GM21360 (cell line): ENCODE data around the gene CDK18.

Source experiments
- ATAC-seq: cut with Tn5 transposase; IDR thresholded peaks from one replicate; pipeline ENCODE4 v1.9.1; 2021; ENCODE audit warnings: mild to moderate bottlenecking, moderate library complexity; ENCODE audit not compliant: unreplicated experiment

Gene CDK18

GRCh38 chr1:205535866-205536758 is 31.6 kb downstream of the CDK18 start:
- no peak for ATAC-seq

DNA sequence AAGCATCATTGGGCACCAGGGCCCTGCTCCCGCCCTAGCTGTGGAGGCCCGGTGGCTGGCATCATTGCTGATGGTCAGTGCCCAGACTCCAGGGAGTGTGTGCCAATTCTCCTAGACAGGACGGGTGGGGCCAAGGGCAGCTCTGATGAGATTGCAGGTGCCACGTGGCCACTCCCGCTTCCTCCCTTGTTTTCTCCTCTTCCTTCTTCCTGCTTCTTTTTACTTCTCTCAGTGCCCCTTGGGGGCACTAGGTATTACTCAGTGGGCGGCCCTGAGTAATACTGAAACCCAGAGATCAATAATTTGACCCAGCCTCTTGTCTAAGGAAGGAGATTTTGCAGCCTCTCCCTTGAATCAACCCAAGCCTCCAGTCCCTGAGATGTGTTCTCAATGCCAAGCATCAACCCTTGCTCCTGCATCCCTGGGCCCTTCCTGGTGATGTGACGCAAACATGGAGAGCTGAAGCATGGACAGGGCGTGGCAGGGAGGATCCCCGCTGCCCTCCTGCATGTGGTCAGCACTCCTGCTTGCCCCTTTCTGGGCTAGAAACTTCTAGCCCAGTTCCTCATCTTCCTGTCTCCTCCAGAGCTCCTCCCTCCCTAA is 32.4 kb downstream of the CDK18 start:
- no peak for ATAC-seq

- no peak for ATAC-seq
Observed at GRCh38 chr1:205537386-205538018, 33.0 kb downstream of the CDK18 start.

DNA sequence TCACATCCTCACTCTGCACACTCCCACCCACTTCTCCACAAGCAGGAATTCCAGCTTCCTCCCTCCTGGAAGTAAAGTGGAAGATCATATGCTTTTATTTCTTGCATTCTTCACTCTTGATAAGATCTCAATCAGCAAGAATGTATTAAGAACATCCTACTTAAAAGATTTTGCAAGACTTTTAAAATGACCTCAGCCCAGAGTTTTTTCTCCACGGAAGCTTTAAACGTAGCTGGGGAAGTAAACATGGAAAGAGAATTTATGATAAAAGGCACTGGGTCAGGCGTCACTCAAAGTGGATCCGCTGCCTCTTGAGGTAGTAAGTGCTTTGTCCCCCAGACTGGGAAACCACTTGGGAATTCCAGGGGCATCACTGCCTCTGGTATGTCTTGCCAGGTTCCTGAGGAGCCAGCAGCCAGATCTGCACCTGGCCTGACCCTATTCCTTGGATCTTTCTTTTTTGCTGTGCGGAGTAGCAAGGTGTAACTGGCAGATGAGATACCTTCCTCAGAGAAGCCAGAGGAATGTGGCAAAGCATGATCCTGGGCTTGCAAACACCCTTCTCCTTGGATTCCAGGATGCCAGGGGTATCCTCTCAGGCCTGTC is 33.9 kb downstream of the CDK18 start:
- ATAC-seq = no peak

DNA sequence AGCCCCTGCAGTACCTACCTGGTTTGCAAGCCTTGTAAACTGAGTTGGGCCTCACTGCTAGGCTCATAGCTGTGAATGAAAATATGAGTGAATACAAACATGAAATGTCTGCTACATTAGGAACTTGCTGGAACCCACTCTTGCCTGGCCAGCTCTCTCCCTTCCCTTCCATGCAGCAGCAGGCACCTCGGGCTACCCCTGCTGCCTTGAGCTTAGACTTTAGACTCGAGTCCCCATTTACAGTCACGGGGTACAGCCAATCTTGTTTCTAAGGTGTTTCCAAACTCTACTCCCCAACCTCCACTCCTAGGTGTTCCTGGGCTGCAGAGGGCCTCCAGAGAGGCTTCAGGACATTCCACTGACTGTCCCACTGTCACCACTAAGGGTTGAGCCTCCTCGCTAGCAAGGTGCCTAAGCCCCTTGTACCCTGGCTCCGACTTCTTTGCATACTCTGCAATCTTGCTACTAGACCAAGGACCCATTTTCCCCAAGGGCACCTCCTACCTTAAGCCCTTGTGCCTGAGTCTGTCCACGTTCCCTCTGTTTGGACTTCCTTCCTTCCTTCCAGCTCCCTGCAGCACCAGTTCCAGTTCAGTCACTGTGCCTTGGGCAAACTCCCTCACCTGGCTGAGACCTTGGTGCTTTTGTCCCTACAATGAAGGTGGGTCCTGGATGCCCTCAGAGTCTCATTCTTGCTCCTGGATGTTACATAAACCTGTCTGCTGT is 36.9 kb downstream of the CDK18 start:
- ATAC-seq = no peak

- ATAC-seq = no peak
Observed at GRCh38 chr1:205542367-205542766, 37.9 kb downstream of the CDK18 start.

DNA sequence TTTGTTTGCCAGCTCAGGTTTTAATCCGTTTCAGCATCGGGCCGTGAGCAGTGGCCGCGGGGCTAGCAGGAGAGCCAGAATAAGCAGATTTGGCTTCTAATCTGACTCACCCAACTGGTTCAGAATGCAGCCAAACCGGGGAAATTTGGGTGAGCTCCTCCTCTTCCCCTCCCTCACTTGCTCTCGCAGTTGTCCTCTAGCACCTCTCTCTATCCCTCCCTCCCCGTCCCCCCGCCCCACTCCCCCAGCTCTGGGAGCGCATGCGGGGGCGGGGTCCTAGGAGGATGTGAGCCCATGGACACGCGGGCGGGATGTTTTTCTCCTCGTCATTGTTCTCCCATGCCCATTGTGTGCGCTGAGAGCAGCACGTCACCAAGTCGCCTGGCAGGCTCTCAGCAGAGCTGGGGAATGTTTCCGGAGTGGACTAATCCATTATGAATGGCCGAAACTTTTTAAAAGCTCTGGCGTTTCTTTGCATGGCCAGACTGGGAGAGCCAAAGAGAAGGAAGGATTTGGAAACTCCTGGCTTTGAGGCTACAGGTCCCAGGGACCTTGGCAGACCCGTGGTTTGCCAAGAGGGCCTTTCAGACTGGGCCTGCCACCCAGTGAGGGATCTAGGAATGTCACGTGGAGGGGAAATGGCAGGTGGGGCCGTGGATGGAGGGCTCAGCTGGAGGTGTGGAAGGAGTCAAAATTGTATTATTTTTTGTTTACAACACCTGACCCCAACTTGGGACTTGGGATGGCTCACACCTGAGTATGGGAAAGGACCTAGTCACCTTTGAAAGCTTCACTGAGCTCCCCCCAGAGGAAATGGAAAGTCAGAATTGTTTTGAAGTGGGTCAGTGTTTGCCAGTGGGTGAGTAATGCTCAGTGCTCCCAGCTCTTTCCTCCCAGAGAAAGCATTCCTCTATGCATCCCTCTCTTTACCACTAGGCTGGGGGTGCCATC is 39.2 kb downstream of the CDK18 start:
- ATAC-seq = no peak

DNA sequence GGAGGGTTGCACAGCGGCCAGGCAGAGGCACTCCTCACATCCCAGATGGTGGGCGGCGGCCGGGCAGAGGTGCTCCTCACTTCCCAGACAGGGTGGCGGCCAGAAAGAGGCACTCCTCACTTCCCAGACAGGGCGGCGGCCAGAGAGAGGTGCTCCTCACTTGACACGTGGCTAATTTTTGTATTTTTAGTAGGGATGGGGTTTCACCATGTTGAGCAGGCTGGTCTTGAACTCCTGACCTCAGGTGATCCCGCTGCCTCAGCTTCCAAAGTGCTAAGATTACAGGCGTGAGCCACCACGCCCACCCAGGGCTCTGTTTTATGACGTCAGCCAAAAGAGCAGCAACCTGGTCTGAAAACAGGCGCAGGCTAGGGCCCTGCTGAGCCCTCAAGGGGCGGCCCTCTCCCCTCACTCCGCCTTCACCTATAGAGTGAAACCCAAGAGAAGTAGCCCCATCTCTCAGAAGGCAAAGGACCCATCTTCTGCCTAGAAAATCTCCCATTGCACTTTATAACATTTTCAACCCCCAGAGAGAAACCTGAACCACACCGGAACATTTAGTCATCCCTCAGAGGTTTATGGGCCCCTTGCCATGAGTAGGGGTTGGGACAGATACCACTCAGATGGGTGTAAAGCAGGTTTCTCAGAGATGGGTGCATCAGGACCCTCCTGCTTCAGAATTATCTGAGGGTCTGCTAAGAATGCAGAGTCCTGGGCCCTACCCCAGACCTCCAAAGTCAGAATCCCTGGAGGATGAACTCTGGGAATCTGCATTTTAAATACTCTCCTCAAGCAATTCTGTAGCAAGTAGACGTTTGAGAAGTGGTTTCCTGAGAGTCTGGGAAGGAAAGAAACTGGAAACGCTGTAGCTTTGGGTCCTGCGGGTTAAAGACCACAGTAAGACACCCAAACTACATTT is 40.8 kb downstream of the CDK18 start:
- no peak for ATAC-seq

DNA sequence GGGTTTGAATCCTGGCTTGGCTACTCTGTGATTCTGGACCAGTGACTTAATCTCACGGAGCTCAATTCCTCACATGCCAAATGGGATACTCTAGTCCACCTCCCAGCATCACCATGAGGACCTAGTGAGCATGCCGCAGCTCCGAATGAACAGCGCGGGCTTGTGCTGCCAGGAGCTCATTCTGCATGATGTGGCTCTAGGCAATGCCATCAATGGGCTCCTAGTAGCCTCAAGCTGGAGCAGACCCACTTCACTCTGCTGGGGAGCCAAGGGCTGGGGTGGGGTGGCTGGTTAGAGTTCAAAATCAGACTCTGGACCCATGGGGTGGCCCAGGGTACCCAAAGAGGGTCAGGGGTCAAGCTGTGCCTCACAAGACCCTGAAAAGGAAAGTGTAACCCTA is 41.5 kb downstream of the CDK18 start:
- ATAC-seq = no peak

DNA sequence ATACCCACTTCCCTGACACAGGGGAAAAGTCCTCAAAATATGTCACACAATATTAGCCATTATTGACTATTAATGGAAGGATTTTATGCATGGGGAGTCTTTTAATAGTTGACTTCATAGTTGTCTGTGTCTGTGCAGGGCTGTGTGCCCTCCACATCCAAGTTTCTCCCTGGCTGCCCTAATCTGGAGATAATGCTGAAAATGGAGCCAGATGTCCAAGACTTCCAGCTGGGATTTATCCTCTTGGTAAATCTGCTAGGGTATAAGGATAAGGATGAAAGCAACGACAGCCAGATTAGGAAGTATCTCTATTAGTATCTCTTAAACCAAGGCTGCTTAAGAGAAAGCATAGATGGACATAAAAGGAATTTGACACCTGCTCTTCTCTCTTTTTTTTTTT is 42.1 kb downstream of the CDK18 start:
- no peak for ATAC-seq

DNA sequence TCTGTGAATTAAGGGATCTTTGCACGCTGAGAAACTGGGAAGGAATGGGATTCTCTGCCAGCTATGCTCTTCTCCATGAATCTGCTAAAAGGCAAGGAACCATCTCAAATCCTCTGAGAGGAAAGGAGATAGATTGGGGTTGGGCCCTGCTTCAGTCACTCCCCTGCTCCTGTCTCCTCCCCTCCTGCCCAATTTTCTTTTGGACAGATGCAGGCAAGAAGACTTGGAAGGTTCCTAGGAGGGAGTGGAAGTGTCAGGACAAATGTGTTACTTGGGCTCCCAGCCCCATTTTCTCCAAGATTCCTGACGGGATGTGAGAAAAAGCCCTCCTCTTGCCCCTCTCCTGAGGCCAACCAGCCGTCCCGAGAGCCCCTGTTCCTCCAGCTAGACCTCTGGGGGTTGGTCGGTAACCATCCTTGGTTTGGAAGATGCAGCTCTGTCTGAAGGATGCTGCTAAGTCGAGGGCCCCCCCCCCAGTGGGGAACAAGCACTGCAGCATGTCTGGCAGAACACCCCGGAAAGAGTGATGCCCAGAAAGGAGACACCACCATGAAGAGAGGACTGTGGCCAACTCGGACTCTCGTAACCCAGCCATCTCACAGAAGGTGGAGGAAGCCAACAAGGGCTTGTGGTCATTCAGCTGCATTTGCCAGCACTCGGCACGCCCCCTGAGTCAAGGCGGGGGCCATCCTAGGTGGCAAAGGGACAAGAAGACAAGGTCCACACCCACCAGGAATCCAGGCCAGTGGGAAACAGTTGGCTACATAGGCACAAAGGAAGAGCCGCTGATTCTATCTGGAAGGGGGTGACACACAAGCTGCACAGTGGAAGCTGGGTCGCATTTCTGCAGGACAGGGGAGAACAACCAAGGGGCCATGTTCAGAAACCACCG is 43.7 kb downstream of the CDK18 start:
- ATAC-seq = no peak

- ATAC-seq = no peak
Observed at GRCh38 chr1:205554026-205554811, 49.8 kb downstream of the CDK18 start.

- ATAC-seq = no peak
Observed at GRCh38 chr1:205561501-205562203, 57.2 kb downstream of the CDK18 start.

- no peak for ATAC-seq
Observed at GRCh38 chr1:205563927-205564441, 59.5 kb downstream of the CDK18 start.

DNA sequence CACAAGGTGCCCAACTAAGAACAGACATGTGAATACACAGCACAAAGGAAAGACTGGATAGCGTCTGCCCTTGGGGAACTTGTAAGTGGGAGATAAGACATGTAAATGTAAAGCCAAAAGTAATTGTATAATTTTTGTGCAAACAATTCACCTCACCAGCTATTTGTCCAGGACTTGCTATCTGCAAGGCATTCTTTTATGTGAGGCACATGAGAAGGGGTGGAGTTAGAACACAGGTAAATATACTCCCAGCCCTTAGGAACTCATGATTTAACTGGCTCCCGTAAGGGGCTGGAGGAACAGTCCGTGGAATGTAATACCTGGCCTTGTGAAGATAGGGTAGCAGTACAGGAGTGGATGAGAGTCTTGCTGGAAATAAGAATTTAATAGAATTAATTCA is 61.3 kb downstream of the CDK18 start:
- no peak for ATAC-seq

DNA sequence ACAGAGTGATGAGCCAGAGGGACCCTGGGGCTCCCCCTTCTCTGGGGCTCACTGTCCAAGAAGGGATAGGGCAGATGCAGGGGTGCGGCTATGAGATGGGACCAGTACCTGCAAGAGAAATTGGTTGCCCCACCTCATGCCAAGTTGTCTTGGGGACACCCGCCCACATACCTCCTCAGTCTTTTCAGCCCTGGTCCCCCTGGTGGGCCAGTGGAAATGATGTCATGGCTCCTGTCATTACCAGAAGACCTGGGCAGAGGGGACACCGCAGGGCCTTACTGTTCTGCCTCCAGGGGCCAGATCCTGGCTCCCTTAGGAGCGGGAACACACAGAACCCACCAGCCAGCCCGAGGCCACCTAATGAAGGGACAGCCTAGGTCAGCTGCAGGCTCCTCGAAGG is 63.2 kb downstream of the CDK18 start:
- no peak for ATAC-seq
